Superior temporal gyrus (tissue), 1 donor: ENCODE data around the gene PRTG.
"Not testable (repeated sequence)": the region's sequence is repeated elsewhere in the genome, so short reads cannot be mapped to it uniquely, and the experiment has no call there.

Source experiments
- DNase-seq: peaks from one replicate; pipeline ENCODE4 v3.0.0-alpha.2; 2016; ENCODE audit errors: extremely low spot score

The PRTG gene

DNA sequence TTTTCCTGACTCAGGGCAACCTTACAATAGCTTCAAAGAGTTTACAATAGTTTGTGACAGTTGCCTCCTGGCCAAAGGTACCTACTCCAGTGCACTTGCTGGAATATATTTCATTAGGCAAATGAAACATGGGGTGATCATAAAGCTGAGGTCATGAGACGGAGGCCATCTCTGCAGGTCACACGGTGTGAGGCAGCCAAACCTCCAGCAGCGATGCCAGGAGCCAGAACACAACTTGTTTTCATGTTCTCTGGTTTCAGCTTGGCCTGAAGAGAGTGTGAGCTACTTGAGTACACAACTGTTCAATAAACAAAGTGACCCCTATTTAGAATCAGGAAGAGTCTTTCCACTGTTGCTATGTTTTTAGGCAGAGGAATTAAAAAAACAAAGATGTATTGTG, 112.1 kb downstream of the PRTG start:
- no peak for DNase-seq

DNA sequence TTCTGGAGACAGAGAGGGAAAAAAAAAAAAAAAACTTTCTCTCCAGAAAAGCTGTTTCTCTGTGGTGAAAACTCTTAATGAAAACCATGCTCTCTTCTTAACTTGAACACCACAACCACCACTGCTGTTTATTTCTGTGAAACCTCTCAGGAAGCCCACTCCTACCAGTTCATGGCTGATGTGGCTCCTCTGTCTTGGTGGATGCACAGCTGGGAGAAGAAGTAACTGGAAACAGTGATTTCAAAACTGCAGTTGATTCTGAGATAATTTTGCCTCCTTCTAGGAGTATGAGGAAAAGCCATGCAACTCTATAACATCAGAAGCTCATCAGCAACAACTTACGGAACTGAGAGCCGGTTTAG, 114.6 kb downstream of the PRTG start:
- no peak for DNase-seq

DNA sequence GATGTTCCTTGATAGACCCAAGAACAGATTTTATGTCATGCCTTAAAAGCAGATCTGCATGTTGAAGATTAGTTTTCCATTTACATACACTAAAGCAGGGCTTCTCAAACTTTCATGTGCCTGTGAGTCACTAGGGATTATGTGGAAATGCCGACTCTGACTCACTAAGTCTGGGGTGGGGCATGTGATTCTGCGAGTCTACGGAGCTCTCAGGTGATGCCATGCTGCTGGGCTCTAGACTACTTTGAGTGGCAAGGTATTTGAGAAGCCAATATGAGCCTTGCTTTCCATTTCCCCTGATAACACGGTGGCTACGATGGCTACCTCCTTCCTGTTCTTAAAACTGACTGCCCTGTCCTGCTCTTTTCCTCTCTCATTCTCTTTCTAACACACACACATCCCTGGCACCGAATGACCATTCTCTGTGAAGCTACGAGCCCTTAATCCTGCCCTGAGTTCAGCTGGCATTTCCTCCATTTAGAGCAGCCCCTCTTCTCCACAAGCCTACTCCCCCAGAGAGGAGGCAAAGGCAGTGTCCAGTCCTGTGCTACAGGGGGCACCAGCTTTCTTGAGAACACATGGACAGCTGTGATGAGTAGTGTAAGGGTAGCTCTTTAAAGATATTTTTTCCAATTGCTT, 115.1 kb downstream of the PRTG start:
- DNase-seq = no peak

DNA sequence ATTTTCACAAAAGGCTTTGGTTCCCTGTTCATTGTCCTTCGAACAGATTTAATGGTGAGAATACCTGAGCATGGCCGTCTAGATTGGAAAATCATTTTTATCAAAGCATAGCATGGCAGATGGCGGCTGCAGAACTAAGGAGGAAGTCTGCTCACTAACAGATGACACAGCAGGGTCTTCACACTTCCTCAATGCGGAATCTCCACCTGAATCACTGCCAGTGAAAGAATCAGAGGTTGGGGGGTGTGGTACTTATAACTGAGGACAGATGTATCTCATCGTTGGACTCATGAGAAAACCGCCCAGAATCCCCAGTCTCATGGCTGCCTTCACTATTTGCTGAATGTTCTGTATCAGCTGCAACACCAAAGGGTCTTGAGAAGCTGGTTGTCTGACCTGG, 123.2 kb downstream of the PRTG start:
- DNase-seq = no peak

DNA sequence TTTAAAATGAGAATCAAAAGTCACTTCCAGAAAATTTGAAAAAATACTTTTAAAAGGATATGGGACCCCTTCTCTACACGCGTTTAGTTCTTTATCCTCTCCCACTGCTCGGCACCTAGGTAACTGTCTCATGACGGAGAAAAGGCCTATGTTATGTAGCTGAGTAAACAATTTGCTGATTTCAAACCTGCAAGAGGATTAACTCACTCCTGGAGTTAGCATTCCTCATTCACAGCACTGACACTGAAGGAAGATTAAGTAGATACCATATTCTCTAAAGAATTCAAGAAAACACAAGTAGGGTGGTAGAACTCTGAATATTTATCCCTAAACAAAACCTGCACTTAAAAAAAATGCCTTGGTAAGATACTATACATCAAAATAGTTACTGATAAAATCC, 124.6 kb downstream of the PRTG start:
- DNase-seq = no peak

DNA sequence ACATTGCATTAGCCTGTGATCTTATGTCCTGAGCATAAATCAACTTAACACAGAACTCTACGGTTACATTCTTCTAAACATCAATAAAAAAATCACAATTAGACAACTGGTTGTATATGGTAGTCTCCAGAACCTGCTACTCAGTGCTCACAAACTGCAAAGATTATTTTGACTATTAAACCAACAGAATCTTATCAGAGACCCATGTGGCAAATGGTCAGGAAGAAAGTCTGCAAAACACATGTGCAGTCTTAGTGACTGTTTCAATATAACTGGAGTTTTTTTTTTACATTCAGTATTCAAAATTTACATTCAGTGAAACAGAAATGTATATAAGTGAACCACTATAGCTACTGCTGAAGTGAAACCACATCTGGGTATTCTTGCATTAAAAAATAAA, 127.5 kb downstream of the PRTG start:
- DNase-seq = no peak

DNA sequence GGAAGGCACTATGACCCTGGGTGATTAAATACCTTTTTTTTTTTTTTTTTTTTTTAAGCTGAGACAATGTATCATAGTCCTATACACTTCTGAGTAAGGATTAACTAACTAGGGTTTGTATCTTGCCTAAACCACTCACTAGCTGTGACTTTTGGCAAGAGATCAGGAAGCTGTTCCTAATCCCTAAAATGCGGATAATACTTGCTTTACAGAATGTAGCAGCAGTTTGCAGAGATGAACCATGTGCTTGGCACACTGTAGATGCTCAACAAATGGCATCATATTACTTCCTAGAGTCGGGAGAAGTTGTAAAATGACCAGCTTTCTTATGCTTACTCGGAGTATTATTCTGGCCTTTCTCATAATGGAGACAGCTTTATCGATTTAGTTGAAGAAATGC, 129.2 kb downstream of the PRTG start:
- no peak for DNase-seq

DNA sequence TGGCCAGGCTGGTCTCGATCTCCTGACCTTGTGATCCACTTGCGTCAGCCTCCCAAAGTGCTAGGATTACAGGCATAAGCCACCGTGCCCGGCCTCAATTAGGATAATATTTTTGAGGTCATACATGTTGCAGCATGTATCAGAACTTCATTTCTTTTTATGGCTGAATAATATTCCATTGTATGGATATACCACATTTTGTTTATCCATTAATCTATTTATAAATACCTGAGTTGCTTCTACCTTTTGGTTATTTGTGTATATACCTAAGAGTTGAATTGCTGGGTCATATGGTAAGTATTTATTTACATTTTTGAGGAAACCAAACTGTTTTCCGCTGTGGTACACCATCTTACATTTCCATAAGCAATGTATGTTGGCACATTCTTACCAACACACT, 136.7 kb downstream of the PRTG start:
- no peak for DNase-seq

DNA sequence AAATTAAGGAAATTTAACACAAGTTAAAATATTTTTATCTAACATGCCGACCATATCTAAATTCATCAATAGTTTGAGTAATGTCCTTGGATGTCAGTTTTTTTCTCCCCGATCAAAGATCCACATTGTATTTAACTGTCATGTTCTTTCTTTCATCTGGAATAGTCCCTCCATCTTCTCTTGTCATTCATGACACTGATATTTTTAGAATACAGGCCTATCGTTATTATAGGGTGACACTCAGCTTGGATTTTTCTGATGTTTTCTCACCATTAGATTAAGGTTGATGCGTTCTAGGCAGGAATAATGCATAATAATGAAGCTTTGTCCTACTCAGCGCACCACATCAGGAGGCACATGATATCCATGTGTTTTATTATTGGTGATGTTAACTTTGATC, 141.6 kb downstream of the PRTG start:
- no peak for DNase-seq

DNA sequence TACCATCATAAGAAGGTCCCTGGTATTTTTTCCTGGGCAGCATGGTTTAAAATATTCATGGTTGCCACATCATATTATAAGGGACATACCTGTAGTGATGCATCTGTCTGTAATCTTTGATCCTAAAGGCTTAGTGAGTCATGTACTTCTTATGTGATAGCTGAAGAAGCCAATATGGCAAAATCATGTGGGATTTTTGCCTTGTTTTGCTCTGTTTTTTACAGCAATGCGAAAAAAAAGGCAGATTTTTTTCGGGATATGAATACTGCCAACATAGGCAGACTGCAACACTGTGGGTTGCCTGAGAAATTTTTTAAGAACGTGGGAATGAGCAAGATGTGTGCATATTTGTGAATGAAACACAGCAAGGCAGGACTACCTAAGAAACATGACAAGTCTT, 143.5 kb downstream of the PRTG start:
- DNase-seq = no peak

DNA sequence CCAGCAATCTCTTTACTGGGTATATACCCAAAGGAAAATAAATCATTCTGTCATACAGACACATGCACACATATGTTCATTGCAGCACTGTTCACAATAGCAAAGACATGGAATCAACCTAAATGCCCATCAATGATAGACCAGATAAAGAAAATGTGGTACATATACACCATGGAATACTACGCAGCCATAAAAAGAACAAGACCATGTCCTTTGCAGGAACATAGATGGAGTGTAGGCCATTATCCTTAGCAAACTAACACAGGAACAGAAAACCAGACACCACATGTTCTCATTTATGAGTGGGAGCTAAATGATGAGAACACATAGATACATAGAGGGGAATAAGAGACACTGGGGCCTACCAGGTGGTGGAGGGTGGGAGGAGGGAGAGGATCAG, 149.9 kb downstream of the PRTG start:
- not testable (repeated sequence) for DNase-seq

DNA sequence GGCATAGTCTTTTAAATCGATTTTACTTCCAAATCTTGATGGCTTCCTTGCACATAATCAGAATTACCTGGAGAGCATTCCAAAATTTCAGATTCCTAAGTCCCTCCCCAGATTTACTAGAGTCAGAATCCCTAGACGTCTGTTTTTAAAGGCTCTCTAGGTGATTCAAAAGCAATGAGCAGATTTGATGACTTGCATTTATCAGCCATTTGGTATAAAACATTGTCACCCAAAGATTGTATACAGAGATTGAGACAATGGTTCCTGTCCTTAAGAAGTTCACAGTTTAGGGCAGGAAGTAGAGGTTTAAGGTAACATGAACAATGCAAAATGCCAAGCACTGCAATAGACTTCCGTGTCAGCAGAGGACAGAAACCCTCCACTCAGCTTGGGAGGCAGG, 152.2 kb downstream of the PRTG start:
- no peak for DNase-seq

DNA sequence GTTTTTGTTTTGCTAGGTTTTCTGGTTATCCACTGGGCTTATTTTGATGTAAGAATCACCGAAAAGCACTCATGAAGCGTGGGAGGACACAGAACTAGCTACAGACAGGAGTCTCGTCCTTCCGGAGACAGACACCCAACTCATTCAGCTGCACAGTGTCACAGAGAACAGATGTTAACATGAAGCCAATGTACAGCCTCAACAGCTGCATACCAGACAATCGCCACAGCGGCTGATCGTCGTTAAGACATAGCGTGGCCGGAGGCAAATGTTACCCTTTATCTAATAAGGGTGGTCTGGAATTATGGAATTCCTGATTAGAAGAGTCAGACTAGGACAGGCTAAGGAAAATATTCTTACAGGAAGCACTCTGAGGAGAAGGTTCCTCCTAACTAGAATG, 153.7 kb downstream of the PRTG start:
- DNase-seq = no peak

DNA sequence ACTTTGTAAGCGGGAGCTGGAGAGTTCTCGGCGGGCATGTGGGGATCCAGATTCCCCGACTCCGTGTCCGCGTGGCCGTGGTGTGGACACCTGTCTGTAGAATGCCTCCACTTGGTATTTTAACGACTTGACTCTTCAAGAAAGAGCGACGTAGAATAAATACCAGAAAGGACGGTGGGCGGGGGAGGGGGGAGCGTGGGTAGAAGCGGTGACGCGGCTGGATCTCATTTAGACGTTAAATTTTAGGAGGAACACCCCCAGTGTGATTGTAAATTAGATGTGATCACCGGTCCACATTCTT, 154.2 kb downstream of the PRTG start:
- no peak for DNase-seq

DNA sequence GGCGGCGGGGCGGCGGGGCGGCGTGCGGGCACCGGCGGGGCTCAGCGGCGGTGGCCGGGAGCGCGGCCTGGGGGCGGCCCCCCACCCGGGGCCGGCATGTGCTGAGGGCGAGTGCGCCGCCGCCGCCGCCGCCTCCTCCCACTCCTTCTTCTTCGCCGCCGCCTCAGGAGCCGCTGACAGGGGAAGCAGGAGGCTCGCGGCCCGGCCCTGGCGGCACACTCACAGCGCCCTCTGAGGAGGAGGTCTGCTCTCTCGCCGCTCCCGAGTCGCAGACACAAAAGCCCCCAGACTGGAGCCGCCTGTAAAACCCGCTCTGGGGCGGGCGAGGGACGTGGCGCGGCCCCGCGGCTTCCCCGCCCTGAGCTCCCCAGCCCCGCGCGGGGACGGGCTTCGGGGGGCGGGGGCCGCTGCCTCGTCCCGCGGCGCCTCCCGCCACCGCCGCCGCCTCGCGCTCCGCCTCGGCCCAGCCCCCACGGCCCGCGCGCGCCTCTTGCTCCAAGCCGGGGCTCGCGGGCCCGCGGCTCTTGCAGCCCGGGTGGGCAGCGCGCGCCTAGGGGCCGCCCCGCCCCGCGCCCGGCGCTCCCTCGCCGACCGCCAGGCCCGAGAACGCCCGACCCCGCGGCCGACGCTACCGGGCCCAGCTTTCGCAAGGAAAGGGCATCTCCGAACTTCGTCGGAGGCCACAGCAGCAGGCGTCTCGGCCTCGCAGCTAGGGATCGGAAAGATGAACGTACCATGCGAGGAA, 154.7 kb downstream of the PRTG start, which contains the start of gene PYGO1:
TSS of gene PYGO1 (minus strand) at position 276 of the 745 bp plus-strand sequence. CDS start 462 bp downstream, outside the sequence.
- DNase-seq = no peak

DNA sequence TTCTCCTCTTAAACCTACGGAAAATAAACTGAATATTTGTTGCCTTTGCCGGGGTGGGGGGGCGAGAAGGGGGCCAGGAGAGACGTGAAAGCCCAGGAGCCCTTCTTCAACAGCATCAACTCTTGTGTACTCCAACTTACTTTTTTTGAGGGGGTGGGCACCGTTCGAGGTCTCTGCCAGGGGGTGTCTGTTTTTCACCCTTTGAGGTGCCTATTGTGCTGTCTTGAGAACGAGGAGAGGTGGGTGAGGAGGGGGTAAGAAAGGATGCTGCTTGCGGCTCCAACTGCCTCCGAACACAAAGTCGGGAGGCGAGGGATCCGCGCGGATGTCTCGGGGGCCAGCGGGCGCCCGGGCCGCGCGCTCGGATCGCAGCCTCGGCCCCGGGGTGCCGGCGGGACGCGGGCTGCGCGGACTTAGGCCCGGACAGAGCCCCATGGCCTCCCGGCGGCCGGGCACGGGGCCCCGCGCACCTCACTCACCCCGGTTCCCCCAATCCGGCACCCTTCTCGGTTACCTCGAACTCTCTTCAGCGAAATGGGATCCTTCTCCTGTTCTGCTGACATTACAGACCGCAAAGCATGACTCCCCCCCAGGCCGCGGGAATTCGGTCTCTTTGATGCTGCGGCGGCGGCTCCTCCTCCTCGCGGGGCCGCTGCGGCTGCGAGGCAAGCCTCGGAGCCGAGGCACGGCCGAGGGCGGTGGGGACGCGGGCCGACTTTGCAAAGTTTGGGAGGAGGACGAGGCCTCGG, 155.5 kb downstream of the PRTG start:
- no peak for DNase-seq

DNA sequence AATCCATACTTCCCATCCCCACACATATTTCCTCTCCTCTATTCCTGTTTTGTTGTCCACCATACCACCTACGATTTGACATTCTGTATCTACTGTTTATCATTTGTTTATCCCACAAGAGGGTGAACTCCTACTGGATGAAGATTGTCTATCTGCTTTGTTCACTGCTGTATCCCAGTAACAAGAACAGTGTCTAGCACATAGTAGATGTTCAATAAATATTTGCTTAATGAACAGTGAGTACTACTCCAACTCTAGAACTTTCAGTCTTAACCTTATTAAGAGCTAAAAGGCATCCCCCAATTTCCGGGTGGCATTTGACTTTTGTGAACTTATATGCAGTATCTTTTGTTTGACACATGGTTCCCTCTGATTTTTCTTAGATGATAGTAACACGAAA, 156.1 kb downstream of the PRTG start:
- no peak for DNase-seq

DNA sequence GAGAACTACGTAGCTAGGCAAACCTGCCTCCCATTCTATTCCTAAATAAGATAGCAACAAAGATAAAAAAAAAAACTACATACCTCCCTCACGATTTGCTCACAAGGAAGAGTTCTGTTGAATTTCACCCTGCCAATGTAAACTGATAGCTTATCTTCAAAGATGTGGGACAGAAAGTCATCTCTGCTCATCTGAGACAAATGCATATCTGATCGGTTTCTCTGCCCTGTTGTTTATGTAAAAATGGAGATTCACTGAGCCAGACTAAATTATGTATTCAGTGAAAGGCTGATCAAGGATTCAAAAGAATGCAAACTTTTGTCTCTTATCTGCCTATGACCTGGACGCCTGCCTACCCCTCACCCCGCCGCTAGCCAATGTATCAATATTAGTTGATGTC, 166.0 kb downstream of the PRTG start:
- no peak for DNase-seq

DNA sequence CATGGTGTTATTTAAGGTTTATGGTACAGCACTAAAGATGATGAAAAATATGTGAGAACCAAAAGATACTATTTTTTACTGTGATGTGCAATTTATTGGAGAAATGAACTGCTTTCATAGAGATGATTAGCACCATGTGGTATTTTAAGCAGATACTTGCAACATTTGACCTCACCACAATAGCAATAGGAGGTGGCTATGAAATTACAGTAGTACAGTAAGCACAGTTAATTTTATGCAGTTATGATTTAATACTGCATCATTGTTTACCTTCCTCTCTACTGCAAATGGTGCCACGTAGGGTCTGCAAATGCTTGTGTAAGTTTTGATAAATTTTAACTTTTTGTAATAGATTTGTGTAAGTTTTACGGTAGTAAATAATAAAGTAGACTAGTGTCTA, 168.9 kb downstream of the PRTG start:
- DNase-seq = no peak

DNA sequence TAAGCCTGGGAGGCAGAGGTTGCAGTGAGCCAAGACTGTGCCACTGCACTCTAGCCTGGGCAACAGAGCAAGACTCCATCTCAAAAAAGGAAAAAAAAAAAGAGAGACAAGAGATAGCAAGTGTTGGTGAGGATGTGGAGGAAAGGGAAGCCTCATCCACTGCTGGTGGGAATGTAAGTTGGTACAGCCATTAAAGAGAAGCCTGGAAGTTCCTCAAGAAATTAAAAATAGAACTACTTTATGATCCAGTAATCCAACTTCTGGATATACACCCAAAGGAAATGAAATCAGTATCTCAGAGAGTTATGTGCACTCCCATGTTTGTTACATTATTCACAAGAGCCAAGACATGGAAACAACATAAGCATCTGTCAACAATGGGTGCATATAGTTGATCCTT, 169.7 kb downstream of the PRTG start:
- no peak for DNase-seq

DNA sequence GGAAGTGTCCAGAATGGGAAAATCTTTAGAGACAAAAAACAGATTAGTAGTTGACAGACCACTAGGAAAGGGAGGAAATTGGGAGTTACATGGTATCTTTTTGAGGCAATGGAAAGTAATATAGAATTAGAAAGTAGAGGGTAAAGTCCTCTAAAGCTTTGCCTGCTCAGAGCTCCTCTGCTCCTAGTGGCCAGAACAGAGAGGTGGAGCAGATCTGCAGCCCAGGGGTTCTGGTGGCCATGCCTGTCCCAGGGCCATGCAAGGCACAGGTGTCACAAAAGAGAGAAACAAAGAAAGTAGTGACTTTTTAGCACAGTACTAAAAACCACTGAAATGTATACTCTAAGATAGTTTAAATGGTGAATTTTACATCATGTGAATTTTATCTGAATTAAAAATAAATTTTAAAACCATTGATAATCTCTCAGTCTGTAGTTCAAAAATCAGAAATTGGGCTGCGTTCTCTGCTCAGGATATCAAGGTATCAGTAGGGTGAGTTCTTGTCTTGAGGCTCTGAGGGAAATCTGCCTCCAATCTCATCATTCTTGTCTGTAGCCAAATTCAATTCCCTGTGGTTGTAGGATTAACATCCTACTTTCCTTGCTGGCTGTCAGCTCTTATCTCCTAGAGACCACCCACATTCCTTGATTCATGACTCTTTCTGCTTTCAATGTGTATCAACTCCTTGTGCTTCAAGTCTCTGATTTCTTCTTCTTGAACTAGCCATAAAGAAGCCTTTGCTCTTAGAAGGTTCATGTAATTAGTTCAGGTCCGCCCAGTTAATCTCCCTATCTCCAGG, 178.4 kb downstream of the PRTG start:
- DNase-seq = no peak

DNA sequence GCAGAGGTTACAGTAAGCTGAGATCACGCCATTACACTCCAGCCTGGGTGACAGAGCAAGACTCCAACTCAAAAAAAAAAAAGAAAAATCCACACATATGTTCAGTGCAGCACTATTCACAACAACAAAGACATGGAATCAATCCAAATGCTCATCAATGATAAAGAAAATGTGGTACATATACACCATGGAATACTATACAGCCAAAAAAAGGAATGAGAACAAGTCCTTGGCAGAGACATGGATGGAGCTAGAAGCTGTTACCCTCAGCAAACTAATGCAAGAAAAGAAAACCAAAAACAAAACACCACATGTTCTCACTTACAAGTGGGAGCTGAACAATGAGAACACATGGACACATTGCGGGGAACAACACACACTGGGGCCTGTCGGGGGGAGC, 180.4 kb downstream of the PRTG start:
- DNase-seq = no peak
